Measurements from ENCODE around the gene TCEAL4.

The TCEAL4 gene

DNA sequence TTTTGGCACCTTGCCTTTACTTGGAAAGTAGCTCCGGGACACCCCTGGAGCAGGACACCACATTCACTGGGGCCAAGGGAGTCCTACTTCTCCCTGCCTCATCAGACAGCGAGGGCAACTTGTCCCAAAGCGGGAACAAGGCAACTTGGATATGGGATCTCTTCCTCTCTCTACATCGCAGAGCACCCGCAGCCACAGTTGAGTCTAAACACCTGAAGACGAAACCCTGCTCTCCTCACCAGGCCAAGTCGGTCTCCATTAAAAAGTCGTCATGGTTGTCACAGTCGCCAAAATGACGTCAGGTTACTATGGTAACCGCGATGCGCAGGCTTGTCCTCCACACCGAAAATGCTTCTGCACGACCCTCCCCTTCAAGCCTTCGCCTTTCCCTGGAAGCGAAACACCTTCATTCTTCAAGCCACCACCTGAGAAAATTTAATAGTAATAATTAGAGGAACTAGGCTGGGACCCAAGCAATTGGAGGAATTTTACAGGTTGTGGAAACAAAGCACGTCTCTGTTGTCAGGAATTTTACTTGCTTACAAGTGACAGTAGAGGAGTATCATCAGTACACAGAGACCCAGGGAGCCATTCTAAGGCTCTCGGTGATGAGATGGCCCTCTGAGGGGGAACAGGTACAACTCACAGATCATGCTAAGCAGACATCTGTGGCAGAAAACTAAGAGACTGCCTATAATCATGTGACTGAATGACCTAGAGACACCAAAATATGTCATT, 30.5 kb upstream of the TCEAL4 start:
- H3K9me3 ChIP-seq (ENCODE audit: control insufficient read depth, low read length), result no peaks in the 10 kb centered on the region
- WGBS, 2 experiments, result 4 to 6% methylated on average over 15 to 17 of the region's 19 CpGs
- H3K27me3 ChIP-seq (ENCODE audit: control insufficient read depth, insufficient read depth, low read length, poor library complexity, severe bottlenecking), result no peaks in the 10 kb centered on the region
- no peak overlapping the region for H3K27ac ChIP-seq (ENCODE audit: insufficient read depth, low read depth, low read length, poor library complexity, severe bottlenecking)
- H3K36me3 ChIP-seq (ENCODE audit: control insufficient read depth, insufficient read depth, low read length), result no peaks in the 10 kb centered on the region
- H3K4me3 ChIP-seq (ENCODE audit: insufficient read depth, low read depth, low read length), result peak overlapping the region; percentile 61
- no peaks in the 10 kb centered on the region for H3K4me1 ChIP-seq (ENCODE audit: control insufficient read depth, insufficient read depth, low read length)

DNA sequence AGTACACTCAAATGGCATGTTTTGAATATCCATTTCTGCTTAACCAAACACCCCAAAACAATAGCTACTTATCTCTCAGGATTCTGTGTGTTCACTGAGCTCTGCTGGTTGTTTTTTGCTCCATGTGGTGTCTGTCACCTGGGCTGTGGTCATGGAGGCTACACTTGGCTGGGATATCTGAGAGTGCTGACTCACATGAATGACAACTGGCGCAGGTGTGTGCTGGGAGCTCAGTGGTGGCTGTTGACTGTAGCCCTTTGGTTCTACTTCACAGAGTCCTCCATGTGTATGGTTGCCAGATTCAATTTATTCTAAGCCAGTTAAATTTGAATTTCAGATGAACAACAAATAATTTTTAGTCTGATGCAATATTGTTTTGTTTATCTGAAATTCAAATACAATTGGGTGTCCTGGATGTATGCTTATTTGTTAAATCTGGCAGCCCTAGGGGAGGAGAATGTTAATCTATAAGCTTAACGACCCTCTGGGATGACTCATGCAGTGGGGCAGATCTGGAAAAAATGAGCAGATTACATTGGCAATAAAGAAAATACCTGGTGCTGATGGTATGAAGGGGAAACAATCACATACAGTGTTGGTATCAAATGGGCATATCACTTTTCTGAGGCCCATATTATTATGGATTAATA, 28.2 kb upstream of the TCEAL4 start:
- Histone ChIP-seq H3K27me3 (ENCODE audit: control insufficient read depth, insufficient read depth, low read length, poor library complexity, severe bottlenecking) (no peaks in the 10 kb centered on the region), H3K9me3 (ENCODE audit: control insufficient read depth, low read length) (no peaks in the 10 kb centered on the region), H3K27ac (ENCODE audit: insufficient read depth, low read depth, low read length, poor library complexity, severe bottlenecking) (no peak overlapping the region), H3K4me3 (ENCODE audit: insufficient read depth, low read depth, low read length) (no peak overlapping the region), H3K36me3 (ENCODE audit: control insufficient read depth, insufficient read depth, low read length) (no peaks in the 10 kb centered on the region), H3K4me1 (ENCODE audit: control insufficient read depth, insufficient read depth, low read length) (no peaks in the 10 kb centered on the region)
- 48 to 49% methylated on average over 2 of the region's 2 CpGs for WGBS, 2 experiments

DNA sequence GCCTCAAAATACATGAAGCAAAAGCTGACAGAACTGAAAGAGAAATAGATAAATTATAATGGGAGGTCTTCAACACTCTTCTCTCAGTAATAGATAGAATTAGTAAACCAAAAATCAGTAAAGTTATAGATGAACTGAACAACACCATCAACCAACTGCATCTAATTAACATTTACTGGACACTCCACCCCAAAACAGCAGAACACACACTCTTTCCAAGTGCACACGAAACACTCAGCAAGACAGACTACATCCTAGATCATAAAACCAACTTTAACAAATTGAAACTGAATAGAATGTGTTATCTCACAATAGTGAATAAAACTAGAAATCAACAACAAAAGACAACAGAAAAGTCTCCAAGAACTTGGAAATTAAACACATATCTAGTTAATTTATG, 25.1 kb upstream of the TCEAL4 start:
- H3K4me3 ChIP-seq (ENCODE audit: insufficient read depth, low read depth, low read length), result no peak overlapping the region
- H3K9me3 ChIP-seq (ENCODE audit: control insufficient read depth, low read length), result no peaks in the 10 kb centered on the region
- no peaks in the 10 kb centered on the region for H3K4me1 ChIP-seq (ENCODE audit: control insufficient read depth, insufficient read depth, low read length)
- H3K27ac ChIP-seq (ENCODE audit: insufficient read depth, low read depth, low read length, poor library complexity, severe bottlenecking), result no peak overlapping the region
- 17% methylated on average over 1 of the region's 1 CpG; no CpG with 5 or more reads in 1 of the 2 experiments for WGBS, 2 experiments
- no peaks in the 10 kb centered on the region for H3K27me3 ChIP-seq (ENCODE audit: control insufficient read depth, insufficient read depth, low read length, poor library complexity, severe bottlenecking)
- no peaks in the 10 kb centered on the region for H3K36me3 ChIP-seq (ENCODE audit: control insufficient read depth, insufficient read depth, low read length)

DNA sequence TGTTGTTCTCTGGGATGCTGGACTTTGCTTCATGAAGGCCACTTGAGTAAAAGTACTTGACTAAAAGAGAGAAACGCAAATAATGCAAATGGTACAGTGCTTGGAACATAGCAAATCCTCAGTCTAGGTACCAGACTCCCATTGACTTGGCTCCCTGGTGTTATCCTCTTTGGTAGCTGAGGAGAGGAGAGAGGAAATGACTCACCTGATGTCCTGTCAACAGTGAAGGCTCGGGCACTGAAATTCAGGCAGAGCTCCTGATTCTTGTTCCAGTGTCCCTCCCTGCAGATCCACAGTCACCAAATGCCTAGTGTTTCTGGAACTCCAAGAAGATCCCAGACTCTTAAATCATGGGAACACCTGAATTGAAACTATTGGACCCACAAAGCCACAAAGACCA, 22.5 kb upstream of the TCEAL4 start:
- no peak overlapping the region for H3K27ac ChIP-seq (ENCODE audit: insufficient read depth, low read depth, low read length, poor library complexity, severe bottlenecking)
- no peak overlapping the region for H3K4me3 ChIP-seq (ENCODE audit: insufficient read depth, low read depth, low read length)
- no peaks in the 10 kb centered on the region for H3K36me3 ChIP-seq (ENCODE audit: control insufficient read depth, insufficient read depth, low read length)
- 73 to 74% methylated on average over 2 of the region's 2 CpGs for WGBS, 2 experiments
- H3K27me3 ChIP-seq (ENCODE audit: control insufficient read depth, insufficient read depth, low read length, poor library complexity, severe bottlenecking), result no peaks in the 10 kb centered on the region
- H3K4me1 ChIP-seq (ENCODE audit: control insufficient read depth, insufficient read depth, low read length), result no peaks in the 10 kb centered on the region
- H3K9me3 ChIP-seq (ENCODE audit: control insufficient read depth, low read length), result no peaks in the 10 kb centered on the region

DNA sequence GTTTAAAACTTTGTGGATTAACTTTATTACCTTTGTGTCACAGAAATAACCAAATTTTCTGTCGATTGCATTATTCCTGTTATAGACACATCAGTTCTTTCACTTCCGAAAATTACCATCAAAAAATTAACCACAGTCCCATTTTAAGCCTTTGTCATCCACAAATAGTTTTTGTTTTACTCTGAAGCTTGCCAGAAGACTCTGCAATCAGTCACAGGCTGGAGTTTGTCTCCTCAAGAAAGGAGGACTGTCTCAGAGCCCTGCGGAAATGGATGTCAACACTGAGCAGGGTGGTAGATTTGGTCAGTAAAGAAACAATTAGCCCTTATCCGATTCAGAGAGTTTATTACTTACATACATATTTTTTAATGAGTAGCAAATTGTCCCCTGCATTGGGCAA, 20.1 kb upstream of the TCEAL4 start:
- Histone ChIP-seq H3K36me3 (ENCODE audit: control insufficient read depth, insufficient read depth, low read length) (no peaks in the 10 kb centered on the region), H3K4me3 (ENCODE audit: insufficient read depth, low read depth, low read length) (no peak overlapping the region), H3K27ac (ENCODE audit: insufficient read depth, low read depth, low read length, poor library complexity, severe bottlenecking) (no peak overlapping the region), H3K9me3 (ENCODE audit: control insufficient read depth, low read length) (no peaks in the 10 kb centered on the region), H3K27me3 (ENCODE audit: control insufficient read depth, insufficient read depth, low read length, poor library complexity, severe bottlenecking) (no peaks in the 10 kb centered on the region), H3K4me1 (ENCODE audit: control insufficient read depth, insufficient read depth, low read length) (no peaks in the 10 kb centered on the region)
- WGBS, 2 experiments, result 84 to 86% methylated on average over 2 to 4 of the region's 4 CpGs

DNA sequence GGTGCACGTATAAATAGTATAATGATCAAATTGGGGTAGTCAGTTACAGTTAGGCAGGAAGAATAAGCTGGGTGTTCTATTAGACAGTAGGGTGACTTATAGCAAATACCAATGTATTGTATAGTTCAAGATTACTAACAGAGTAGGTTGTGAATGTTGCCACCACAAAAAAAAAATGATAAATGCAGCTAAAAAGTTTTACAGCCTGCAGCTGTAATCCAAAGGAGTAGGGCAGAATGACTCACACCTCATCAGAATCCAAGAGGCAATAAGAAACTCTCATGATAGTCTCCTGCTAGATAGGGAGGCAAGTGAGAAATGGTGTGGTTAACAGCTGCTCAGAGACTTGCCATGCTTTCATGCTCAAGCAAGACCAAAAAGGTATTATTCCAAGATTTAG, 19.6 kb upstream of the TCEAL4 start:
- Histone ChIP-seq H3K4me1 (ENCODE audit: control insufficient read depth, insufficient read depth, low read length) (no peaks in the 10 kb centered on the region), H3K4me3 (ENCODE audit: insufficient read depth, low read depth, low read length) (no peak overlapping the region), H3K27ac (ENCODE audit: insufficient read depth, low read depth, low read length, poor library complexity, severe bottlenecking) (no peak overlapping the region), H3K27me3 (ENCODE audit: control insufficient read depth, insufficient read depth, low read length, poor library complexity, severe bottlenecking) (no peaks in the 10 kb centered on the region), H3K36me3 (ENCODE audit: control insufficient read depth, insufficient read depth, low read length) (no peaks in the 10 kb centered on the region), H3K9me3 (ENCODE audit: control insufficient read depth, low read length) (no peaks in the 10 kb centered on the region)
- WGBS, 2 experiments, result 76% methylated on average over 1 of the region's 1 CpG; no CpG with 5 or more reads in 1 of the 2 experiments

DNA sequence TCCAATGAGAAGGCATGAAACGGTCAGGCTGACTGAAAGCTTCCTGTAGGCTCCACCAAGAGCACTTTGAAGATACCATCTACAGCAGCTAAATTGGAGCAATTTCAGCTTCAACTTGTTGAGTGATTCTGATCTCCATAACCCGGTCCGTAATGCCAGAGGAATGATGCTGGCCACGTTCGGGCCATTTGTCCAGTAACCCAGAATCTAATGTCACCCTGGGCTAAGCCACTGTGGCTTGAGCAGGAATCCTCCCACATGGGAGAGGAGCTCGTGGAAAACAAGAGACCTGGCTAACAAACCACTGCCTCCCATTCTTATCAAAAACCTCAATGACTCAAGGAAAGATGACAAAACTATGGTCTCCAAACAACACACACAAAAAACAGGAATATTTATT, 14.2 kb upstream of the TCEAL4 start:
- no peaks in the 10 kb centered on the region for H3K9me3 ChIP-seq (ENCODE audit: control insufficient read depth, low read length)
- no peaks in the 10 kb centered on the region for H3K36me3 ChIP-seq (ENCODE audit: control insufficient read depth, insufficient read depth, low read length)
- H3K4me1 ChIP-seq (ENCODE audit: control insufficient read depth, insufficient read depth, low read length), result no peaks in the 10 kb centered on the region
- no peak overlapping the region for H3K27ac ChIP-seq (ENCODE audit: insufficient read depth, low read depth, low read length, poor library complexity, severe bottlenecking)
- 81 to 92% methylated on average over 6 of the region's 6 CpGs for WGBS, 2 experiments
- H3K4me3 ChIP-seq (ENCODE audit: insufficient read depth, low read depth, low read length), result no peak overlapping the region
- no peaks in the 10 kb centered on the region for H3K27me3 ChIP-seq (ENCODE audit: control insufficient read depth, insufficient read depth, low read length, poor library complexity, severe bottlenecking)

DNA sequence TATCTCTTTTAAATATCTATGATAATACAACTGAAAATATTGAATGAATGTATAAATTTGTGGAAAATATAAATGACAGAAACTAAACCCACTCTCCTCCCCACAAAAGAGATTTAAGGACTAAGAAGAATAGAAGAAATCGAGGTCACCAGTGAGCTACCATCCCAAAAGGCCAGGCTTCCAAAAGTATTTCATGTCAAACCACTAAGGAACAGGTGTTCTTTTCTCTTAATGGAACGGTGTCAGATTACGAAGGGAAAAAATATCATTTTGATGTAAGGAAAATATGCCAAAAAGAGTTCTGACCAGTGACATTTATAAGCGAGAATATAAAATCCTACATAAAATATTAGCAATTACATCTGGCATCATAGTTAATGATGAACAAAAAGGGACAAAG, 13.6 kb upstream of the TCEAL4 start:
- Histone ChIP-seq H3K4me3 (ENCODE audit: insufficient read depth, low read depth, low read length) (no peak overlapping the region), H3K9me3 (ENCODE audit: control insufficient read depth, low read length) (no peaks in the 10 kb centered on the region), H3K36me3 (ENCODE audit: control insufficient read depth, insufficient read depth, low read length) (no peaks in the 10 kb centered on the region), H3K27me3 (ENCODE audit: control insufficient read depth, insufficient read depth, low read length, poor library complexity, severe bottlenecking) (no peaks in the 10 kb centered on the region), H3K27ac (ENCODE audit: insufficient read depth, low read depth, low read length, poor library complexity, severe bottlenecking) (no peak overlapping the region), H3K4me1 (ENCODE audit: control insufficient read depth, insufficient read depth, low read length) (no peaks in the 10 kb centered on the region)
- WGBS, 2 experiments, result 100% methylated on average over 2 of the region's 4 CpGs; no CpG with 5 or more reads in 1 of the 2 experiments

DNA sequence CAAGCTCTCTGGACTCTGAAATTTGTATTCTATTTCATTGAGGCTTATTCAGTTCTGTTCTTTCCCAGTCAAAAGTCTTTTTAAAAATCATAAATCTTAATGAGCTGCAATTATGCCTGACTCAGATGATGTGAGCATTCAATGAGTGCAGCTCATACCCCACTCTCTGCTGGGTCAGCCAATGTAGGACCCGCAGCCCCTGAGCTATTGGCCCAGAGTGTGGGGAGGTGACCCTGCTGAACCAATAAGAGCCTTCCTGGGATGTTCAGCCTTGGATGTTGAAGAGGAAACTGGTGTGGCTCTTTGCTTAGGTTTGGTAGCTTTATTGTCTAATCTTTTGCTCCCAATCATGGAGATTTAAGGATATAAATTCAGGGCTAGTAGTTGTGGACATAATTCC, 12.1 kb upstream of the TCEAL4 start:
- 73 to 100% methylated on average over 1 of the region's 1 CpG for WGBS, 2 experiments
- Histone ChIP-seq H3K27ac (ENCODE audit: insufficient read depth, low read depth, low read length, poor library complexity, severe bottlenecking) (no peak overlapping the region), H3K9me3 (ENCODE audit: control insufficient read depth, low read length) (no peaks in the 10 kb centered on the region), H3K4me1 (ENCODE audit: control insufficient read depth, insufficient read depth, low read length) (no peaks in the 10 kb centered on the region), H3K27me3 (ENCODE audit: control insufficient read depth, insufficient read depth, low read length, poor library complexity, severe bottlenecking) (no peaks in the 10 kb centered on the region), H3K36me3 (ENCODE audit: control insufficient read depth, insufficient read depth, low read length) (no peaks in the 10 kb centered on the region), H3K4me3 (ENCODE audit: insufficient read depth, low read depth, low read length) (no peak overlapping the region)

DNA sequence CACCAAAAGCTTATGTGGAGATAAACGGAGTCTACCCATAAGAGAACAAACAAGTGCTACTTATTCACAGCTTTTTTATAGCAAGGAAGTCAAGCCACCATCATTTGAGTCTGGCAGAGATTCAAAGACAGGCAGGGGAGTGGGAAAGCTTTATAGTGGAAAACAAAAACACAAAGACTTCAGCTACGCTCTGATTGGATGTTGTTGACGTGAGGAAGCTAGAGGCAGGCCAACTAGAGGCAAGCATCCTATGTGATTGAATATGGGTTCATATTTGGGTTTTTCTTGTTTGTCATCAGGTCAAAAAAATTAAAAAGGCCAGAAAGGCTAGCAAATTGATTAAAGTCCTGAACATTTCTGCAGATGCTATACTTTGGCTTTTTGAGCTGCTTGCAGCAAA, 719 bp upstream of the TCEAL4 start:
- WGBS, 2 experiments, result 47 to 53% methylated on average over 3 of the region's 3 CpGs
- Histone ChIP-seq H3K4me3 (ENCODE audit: insufficient read depth, low read depth, low read length) (no peak overlapping the region), H3K27ac (ENCODE audit: insufficient read depth, low read depth, low read length, poor library complexity, severe bottlenecking) (no peak overlapping the region), H3K9me3 (ENCODE audit: control insufficient read depth, low read length) (no peaks in the 10 kb centered on the region), H3K4me1 (ENCODE audit: control insufficient read depth, insufficient read depth, low read length) (no peaks in the 10 kb centered on the region), H3K27me3 (ENCODE audit: control insufficient read depth, insufficient read depth, low read length, poor library complexity, severe bottlenecking) (no peaks in the 10 kb centered on the region), H3K36me3 (ENCODE audit: control insufficient read depth, insufficient read depth, low read length) (no peaks in the 10 kb centered on the region)

All from ectodermal cell (in vitro differentiated cells).